ENCODE results near the gene TRIM2.

DNA sequence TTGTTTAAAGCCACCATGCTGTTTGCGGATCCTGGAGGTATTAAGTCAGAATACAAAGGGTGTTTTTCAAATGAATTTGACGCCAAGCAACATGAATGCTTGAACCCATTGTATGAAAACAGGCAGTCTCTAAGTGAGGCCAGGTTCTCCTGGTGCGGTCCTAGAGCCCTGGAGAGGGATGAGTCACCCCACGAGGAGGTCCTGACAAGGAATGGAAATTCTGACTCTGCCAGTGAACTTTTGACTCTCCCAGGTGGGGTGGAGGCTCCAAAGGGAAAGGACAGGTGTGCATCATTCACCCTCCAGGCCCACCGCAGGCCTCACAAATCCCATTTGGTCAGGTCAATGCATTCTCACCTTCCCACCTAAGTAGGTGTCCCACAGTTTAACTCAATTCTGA is 1.5 kb downstream of the TRIM2 start:
- no peak for TF ChIP-seq EZH2phosphoT487 (IDR thresholded peaks at IDR 0.05; ENCODE audit: borderline replicate concordance)
- peak; percentile 53 for TF ChIP-seq YY1 (IDR thresholded peaks at IDR 0.05; ENCODE audit: extremely low read depth, insufficient replicate concordance, low read depth, low read length)
- TF ChIP-seq ELF1 (IDR thresholded peaks at IDR 0.05; ENCODE audit: borderline replicate concordance, low read depth) = no peak
- TF ChIP-seq POLR2A (IDR thresholded peaks at IDR 0.05; ENCODE audit: borderline replicate concordance, extremely low read depth, insufficient read depth, insufficient read length) = no peak
- no peak for TF ChIP-seq JUND (IDR thresholded peaks at IDR 0.05)
- TF ChIP-seq, protein P1, sequence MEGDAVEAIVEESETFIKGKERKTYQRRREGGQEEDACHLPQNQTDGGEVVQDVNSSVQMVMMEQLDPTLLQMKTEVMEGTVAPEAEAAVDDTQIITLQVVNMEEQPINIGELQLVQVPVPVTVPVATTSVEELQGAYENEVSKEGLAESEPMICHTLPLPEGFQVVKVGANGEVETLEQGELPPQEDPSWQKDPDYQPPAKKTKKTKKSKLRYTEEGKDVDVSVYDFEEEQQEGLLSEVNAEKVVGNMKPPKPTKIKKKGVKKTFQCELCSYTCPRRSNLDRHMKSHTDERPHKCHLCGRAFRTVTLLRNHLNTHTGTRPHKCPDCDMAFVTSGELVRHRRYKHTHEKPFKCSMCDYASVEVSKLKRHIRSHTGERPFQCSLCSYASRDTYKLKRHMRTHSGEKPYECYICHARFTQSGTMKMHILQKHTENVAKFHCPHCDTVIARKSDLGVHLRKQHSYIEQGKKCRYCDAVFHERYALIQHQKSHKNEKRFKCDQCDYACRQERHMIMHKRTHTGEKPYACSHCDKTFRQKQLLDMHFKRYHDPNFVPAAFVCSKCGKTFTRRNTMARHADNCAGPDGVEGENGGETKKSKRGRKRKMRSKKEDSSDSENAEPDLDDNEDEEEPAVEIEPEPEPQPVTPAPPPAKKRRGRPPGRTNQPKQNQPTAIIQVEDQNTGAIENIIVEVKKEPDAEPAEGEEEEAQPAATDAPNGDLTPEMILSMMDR (IDR thresholded peaks at IDR 0.05 in 2 of 3, conservative IDR thresholded peaks at IDR 0.05 in 1 of 3; ENCODE audit: borderline replicate concordance in 1 of 3, insufficient read depth in 1 of 3, low read depth in 2 of 3, low read length in 2 of 3) = no peak
- TF ChIP-seq CEBPB (IDR thresholded peaks at IDR 0.05; ENCODE audit: low read depth) = no peak
- no peak for TF ChIP-seq SP1 (IDR thresholded peaks at IDR 0.05; ENCODE audit: low read depth)

Measured in HCT116 (cell line).